ENCODE measurements around the gene PFDN6.
"Not testable (repeated sequence)": the region's sequence is repeated elsewhere in the genome, so short reads cannot be mapped to it uniquely, and the experiment has no call there.

PFDN6 gene

DNA sequence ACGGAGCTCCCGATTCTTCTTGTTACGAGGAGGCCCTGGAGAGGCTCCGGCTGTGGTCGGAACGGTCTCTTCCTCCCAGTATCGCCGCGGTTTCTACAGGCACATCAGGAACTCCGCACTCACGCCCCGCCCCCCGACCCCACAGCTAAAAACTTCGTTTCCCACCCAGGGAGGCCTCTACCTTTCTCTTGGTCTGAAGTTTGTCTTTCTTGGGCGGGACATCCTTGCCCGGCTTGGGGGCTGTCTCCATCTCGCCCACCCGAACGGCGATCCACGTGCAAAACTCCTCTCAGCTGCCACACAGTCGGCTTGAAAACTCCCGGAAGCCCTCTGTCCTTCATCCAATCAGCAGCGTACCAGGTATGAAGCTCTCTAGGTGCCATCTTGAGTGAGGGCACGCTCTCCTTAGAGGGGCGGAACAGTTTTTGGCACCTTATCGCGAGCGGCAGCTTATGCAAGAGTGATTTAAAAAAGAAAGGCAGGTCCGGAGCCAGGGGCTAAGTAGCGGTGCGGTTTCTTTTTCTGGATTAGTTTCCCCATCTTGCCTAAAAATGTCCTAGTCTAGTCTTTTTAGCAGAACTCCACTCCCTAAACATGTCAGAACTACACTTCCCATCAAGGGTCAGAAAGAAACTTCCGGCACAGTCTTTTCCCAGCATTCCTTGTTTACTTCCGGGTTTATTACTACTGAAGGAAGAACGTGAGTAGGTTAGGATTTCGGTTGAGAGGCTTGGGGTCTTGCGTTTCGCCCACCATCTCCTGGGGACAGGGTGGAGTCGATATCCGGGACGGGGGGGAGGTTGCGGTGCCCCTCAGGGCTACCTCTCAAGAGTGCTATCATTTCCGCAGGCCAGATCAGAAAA is at the start of gene PFDN6, which contains the start of gene WDR46:
PFDN6 (plus strand) TSS at position 681 of the 863 bp plus-strand sequence. CDS start 256 bp downstream, outside the sequence.
WDR46 (minus strand) TSS at position 319 of the 863 bp plus-strand sequence; CDS start at position 250, 69 bp downstream.
- peak; percentile 71 for DNase-seq

GRCh38 chr6:33241968-33242367 is 47.4 kb upstream of the PFDN6 start:
- DNase-seq = no peak

GRCh38 chr6:33243476-33243875 is 45.9 kb upstream of the PFDN6 start:
- no peak for DNase-seq

DNA sequence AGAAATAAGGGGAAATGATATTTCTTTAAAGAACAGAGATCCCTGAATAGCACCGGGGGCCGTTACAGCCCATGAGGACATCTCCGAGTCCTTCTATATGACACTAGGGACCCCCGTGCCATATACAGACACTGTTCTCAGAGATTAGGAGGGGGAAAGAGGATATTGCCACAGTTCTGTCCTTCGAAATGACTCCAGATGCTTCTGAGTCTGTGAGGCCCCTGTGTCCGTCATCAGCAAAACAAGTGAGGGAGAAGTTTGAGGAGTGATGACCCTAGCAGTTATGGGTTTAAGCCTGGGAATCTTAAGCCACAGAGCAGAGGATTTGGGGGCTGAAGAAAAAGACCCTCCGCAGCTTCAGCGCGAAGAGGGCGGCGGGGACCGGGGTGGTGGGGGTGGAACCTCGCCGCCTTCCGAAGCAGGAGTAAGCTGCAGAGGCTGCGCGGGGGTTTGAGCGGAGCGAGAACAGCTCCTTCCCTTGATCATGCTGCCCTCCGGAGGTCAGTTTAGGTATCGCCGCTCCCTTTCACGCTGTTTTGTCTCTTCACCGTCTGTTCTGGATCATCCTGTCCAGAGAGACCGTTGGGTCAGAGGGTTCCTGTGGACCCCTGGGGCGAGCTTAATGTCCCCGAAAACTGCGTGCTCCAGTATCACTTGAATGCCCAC is 41.3 kb upstream of the PFDN6 start:
- DNase-seq = peak; percentile 92

DNA sequence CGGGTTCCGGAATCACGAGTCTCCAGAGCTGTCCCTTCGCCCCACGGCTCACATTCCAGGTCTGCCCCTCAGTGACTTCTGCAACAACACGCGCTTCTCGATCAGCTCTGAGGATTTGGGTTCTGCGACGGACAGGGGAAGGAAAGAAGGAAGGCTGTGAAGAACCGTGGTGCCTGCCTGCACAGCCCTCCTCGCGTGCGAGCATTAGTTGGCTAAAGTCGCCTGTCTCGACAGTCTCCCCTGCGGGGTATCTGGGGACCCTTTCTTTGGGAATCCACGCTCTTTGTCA is 40.8 kb upstream of the PFDN6 start:
- no peak for DNase-seq

DNA sequence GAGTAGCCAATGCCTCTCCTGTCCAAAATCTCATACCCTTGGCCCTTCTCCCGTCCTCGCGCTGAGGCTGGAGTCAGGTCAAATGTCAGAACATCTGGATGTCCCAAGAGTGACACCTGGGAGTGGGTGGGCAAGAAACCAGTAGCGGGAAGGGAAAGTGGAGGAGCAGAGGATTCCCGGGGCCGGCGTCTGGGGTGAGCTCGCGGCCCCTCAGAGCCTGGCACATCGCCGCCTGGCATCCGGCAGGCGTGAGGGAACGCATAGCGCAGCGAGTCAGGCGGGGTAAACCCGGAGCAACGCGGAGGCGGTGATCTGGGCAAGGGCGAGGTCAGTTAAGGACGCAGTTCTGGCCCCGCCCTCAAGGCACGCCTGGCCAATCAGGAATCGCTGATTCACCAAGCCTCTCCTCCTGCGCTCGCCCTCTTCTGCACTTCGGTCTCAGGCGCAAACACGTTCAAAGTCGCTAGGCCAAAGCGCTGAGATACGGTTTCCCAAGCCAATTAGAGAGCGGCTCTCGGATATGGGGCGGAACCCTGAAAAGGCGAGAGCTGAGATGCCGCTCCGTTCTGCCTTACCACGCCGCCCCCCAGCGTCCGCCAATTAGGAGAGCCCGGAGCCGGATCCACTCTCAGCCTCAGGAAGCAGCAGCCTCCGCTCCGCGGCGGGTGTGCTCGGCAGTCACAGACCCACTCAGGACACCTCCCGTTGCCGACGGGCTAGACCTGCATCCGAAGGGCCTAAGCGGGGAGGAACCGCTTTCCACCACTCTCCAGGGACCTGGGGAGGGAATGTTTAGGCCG is 40.3 kb upstream of the PFDN6 start:
- DNase-seq = peak; percentile 91

DNA sequence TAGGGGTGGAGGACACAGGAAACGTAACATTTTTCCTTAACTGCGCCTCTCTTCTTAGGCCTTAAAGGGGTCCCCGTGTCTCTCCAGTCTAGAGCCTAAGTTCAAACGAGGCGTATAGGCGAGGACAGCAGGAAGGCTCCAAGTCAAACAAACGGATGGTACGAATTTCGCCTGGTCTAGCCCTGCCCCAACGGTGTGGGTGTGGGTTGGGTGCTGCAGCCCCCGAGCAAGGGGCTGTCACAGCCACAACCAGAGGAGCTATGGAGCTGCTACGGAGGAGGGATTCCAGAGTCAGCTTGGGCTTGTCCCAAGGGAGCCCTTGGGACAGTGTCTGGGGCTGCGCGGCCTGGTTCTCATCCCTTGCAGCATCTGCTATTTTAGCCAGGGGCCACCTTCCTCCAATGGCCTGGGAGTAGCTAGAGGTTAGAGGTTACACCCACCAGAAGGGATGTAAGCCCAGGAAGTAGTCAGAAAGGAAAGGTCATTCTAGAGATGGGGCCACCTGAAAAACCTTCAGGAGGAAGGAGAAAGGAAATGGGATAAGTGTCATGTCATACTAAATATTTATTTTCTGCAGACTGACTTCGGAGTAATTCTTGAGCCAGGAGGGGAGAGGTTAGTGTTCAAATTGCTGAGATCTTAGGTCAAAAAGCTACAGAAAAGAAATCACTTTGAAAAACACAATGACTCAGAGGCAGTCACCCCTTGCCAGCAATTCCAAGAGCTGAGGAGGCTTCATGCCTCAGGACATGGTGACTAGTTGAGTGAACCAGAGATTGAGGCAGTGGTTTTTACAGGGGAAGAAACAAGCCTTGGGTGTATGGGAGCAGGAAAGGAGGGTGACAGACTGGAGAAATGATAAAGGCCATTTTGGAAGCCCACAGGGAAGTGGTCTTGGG is 39.4 kb upstream of the PFDN6 start:
- DNase-seq = peak; percentile 4

DNA sequence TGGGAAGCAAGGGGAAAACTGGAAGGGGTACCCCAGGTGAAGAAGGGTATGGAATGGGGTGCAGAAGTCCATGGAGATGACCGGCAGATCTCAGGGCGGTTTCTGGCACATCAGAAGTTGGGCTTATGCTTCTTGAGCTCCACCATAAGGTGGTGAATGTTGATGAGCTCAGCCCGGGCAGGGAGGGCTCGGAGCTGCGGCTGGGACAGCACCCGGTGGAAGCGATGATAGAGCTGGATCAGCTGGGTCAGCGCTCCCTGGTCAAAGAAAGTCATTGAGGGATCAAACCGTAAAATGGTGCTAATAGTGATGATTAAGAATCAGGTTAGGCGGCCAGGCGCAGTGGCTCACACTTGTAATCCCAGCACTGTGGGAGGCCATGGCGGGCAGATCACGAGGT is 38.7 kb upstream of the PFDN6 start:
- DNase-seq = no peak

GRCh38 chr6:33251395-33252012 is 37.9 kb upstream of the PFDN6 start:
- DNase-seq = no peak

GRCh38 chr6:33252759-33253158 is 36.6 kb upstream of the PFDN6 start:
- no peak for DNase-seq

GRCh38 chr6:33254591-33254990 is 34.8 kb upstream of the PFDN6 start:
- DNase-seq = no peak

- DNase-seq = no peak
Observed at GRCh38 chr6:33259032-33259431, 30.4 kb upstream of the PFDN6 start.

DNA sequence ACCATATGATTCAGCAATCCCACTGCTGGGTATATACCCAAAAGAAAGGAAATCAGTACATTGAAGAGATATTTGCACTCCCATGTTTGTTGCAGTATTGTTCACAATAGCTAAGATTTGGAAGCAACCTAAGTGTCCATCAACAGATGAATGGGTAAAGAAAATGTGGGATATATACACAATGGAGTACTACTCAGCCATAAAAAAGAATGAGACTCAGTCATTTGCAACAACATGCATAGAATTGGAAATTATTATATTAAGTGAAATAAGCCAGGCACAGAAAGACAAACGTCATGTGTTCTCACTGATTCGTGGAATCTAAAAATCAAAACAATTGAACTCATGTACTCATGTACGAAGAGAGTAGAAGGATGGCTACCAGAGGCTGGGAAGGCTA is 26.9 kb upstream of the PFDN6 start:
- DNase-seq = not testable (repeated sequence)

DNA sequence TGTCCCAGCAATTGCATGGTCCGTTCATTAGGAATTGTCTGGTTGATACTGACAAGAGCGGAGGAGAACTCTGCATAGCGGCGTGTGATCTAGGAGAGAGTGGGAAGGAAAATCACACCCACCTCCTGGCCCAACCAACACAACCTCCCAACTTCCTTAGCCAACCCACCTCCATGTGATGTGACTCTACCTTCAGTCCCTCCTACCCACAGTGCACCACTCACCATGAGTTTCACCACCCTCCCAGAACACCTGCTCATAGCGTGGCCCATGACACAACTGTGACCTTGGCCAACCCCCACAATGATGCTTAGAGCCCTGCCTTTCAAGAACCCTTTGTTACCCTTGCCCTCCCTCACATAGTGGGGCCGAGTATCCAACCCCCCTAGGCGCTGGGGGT is 25.4 kb upstream of the PFDN6 start:
- no peak for DNase-seq

DNA sequence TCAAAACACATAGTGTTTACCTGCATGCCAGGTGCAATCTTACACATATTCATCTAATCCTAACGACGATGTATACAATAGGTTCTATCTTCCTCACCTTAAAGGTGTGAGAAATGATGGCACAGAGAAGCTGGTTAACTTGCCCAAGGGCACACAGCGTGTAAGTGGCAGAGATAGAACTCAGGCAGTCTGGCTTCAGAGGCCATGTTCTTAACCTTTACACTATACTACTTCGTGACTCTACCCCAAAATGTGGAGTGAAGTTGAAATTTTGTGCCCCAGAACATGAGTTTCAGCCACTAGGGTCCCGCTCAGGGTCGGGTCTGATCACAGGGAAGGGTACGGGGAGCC is 18.3 kb upstream of the PFDN6 start:
- no peak for DNase-seq

DNA sequence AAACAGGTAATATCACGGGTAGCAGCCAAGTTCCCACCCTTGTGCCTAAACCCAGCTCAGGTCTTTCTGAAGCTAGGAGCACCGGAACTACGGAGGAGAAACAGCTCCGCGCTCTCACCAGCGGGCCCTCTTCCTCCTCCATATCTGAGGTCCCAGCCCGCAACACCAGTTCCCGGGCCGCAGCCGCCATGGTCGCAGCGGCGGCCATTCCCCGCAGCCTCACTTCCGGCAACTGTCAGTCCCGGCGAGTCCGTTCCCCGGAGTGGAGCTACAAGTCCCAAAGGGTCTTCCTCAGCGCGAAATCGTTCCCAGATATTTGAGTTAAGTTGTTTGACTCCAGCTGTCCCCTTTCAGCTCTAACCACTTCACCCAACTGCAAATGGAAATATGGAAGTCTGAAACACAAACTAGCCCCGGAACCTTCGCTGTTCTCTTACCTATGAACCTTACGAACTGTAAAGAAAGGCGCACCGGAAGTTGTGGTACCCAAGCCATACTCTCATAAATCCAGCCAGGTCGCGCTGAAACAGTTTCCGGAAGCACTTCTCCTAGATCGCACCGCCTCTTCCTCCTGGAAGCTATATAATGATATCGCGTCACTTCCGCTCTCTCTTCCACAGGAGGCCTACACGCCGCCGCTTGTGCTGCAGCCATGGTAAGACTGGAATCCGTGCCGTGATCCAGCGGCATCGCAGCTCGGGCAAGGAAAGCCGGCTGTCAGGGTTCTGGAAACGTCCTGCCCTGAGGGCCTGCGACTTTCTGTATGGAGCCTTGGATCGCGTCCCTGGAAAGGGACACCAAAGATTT is 17.7 kb upstream of the PFDN6 start, which contains the start of the genes RPS18 and VPS52:
RPS18 (plus strand) TSS at position 608 of the 807 bp plus-strand sequence; CDS start at position 653, 45 bp downstream.
VPS52 (minus strand) TSS at position 409 of the 807 bp plus-strand sequence; CDS start at position 208, 201 bp downstream.
- peak; percentile 87 for DNase-seq

- DNase-seq = no peak
Observed at GRCh38 chr6:33272275-33273128, 16.9 kb upstream of the PFDN6 start.

DNA sequence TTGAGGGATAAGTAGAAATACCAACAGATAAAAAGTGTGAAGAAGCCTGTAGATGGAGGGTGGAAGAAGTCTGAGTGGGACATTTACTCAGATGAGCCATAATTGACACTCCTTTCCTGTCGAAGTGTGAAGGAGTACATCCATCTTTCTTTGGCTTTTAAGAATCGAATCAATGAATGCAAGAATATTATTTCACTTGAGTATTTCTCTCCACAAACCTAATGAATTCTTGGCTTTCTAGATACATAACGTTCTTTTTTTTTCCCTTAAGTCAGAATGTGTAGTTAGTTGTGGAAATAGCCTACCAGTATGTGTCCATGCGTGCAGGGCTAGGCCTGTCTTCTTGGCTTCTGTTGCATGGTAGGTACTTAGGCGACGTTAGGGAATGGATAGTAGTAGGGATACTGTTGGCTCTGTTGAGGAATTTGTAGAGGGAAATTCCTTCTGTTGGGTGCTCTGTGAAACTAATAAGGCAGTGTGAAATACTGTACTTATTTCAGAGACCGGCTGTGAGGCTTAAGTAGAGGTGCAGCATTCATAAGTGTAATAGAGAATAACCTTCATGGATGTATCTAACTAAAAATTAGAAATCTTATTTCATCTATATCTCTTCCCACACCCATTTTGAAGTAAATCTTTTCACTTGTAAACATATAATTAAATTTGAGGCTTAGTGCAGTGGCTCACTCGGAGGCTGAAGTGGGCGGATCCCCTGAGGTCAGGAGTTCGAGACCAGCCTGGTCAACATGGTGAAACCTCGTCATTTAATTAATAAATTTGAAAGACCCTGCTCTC is 16.1 kb upstream of the PFDN6 start:
- no peak for DNase-seq

Measured in activated CD4-positive, alpha-beta T cell treated with anti-CD3 and anti-CD28 coated beads, Interleukin-2, amount 50 U/mL, for 1 hour (primary cell).